ENCODE measurements around the gene ZSWIM7. TPM values are rescaled to one million over a fixed set of nuclear protein-coding genes. Genes with fewer than 3 reads are reported as not detected.

ZSWIM7 gene
- total and polyA plus RNA-seq, 7 donors = 13.0 to 55.5 (median 25.8) TPM

GRCh38 chr17:16040710-16041251 lies 41.3 kb upstream of the ZSWIM7 start:
- H3K27ac ChIP-seq = no peak overlapping the region
- peaks cover 1 to 97% (median 42%) of the 10 kb centered on the region in 4 donors for H3K36me3 ChIP-seq
- intact Hi-C loops (cut with DNase I) = no loop called here

GRCh38 chr17:16037636-16038035 lies 38.1 kb upstream of the ZSWIM7 start:
- H3K4me3 ChIP-seq = no peak overlapping the region
- TF ChIP-seq POLR2AphosphoS5 (IDR thresholded peaks at IDR 0.05) (no peak), EP300 (IDR thresholded peaks at IDR 0.05) (no peak), POLR2A (IDR thresholded peaks at IDR 0.05) (no peak), CTCF (IDR thresholded peaks at IDR 0.05) (no peak)
- no peak overlapping the region for H3K27ac ChIP-seq
- no peaks in the 10 kb centered on the region for H3K4me1 ChIP-seq
- H3K36me3 ChIP-seq = peaks cover 0 to 95% (median 52%) of the 10 kb centered on the region in 4 donors
- peaks cover 0 to 2% (median 0%) of the 10 kb centered on the region in 4 donors for H3K9me3 ChIP-seq
- DNase-seq = no peak
- no peaks in the 10 kb centered on the region for H3K27me3 ChIP-seq
- intact Hi-C loops (cut with DNase I) = no loop called here

More at GRCh38 chr17:16040710-16041251, 41.3 kb upstream of the ZSWIM7 start:
- no peak for TF ChIP-seq POLR2A (IDR thresholded peaks at IDR 0.05)
- TF ChIP-seq EP300 (IDR thresholded peaks at IDR 0.05) = no peak
- no peak for TF ChIP-seq POLR2AphosphoS5 (IDR thresholded peaks at IDR 0.05)
- TF ChIP-seq CTCF (IDR thresholded peaks at IDR 0.05) = no peak
- no peaks in the 10 kb centered on the region for H3K4me1 ChIP-seq
- WGBS, 2 donors = 68 to 87% methylated on average over 4 of the region's 4 CpGs
- DNase-seq = no peak
- no peaks in the 10 kb centered on the region for H3K9me3 ChIP-seq
- H3K27me3 ChIP-seq = no peaks in the 10 kb centered on the region
- H3K4me3 ChIP-seq = no peak overlapping the region

DNA sequence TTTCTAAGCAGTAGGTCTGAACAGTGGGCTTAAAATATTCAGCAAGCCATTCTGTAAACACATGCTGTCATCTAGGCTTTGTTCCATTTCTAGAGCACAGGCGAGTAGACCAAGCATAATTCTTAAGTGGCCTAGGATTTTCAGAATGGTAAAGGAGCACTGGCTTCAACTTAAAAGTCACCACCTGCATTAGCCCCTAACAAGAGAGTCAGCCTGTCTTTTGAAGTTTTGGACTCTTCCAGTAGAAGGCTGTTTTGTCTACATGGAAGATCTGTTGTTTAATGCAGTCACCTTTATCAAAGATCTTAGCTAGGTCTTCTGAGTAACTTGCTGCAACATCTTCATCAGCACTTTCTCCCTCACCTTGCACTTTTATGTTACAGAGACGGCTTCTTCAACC lies 36.8 kb upstream of the ZSWIM7 start:
- Histone ChIP-seq H3K9me3 (peaks cover 0 to 2% (median 0%) of the 10 kb centered on the region in 4 donors), H3K4me3 (no peak overlapping the region), H3K27ac (no peak overlapping the region), H3K4me1 (no peaks in the 10 kb centered on the region), H3K36me3 (peaks cover 0 to 97% (median 59%) of the 10 kb centered on the region in 4 donors), H3K27me3 (no peaks in the 10 kb centered on the region)
- 93 to 96% methylated on average over 2 of the region's 2 CpGs for WGBS, 2 donors
- intact Hi-C loops (cut with DNase I) = no loop called here
- DNase-seq = no peak
- no peak for TF ChIP-seq POLR2A (IDR thresholded peaks at IDR 0.05)
- no peak for TF ChIP-seq POLR2AphosphoS5 (IDR thresholded peaks at IDR 0.05)
- TF ChIP-seq CTCF (IDR thresholded peaks at IDR 0.05) = no peak
- TF ChIP-seq EP300 (IDR thresholded peaks at IDR 0.05) = no peak

GRCh38 chr17:16033729-16034349 lies 34.3 kb upstream of the ZSWIM7 start:
- WGBS, 2 donors = 92 to 96% methylated on average over 7 of the region's 7 CpGs
- DNase-seq = no peak
- H3K27ac ChIP-seq = no peak overlapping the region
- peaks cover 0 to 2% (median 0%) of the 10 kb centered on the region in 4 donors for H3K9me3 ChIP-seq
- intact Hi-C loops (cut with DNase I) = no loop called here
- TF ChIP-seq POLR2A (IDR thresholded peaks at IDR 0.05) = no peak
- TF ChIP-seq CTCF (IDR thresholded peaks at IDR 0.05) = no peak
- TF ChIP-seq POLR2AphosphoS5 (IDR thresholded peaks at IDR 0.05) = no peak
- no peak for TF ChIP-seq EP300 (IDR thresholded peaks at IDR 0.05)
- no peak overlapping the region for H3K4me3 ChIP-seq
- no peaks in the 10 kb centered on the region for H3K27me3 ChIP-seq
- H3K4me1 ChIP-seq = peaks cover 0 to 7% (median 0%) of the 10 kb centered on the region in 4 donors
- peaks cover 0 to 98% (median 60%) of the 10 kb centered on the region in 4 donors for H3K36me3 ChIP-seq

All from sigmoid colon (tissue), 7 donors.